HL-60 (cell line): ENCODE data around the gene MMAB.

Experiments
- CTCF ChIP-seq: IDR thresholded peaks from one replicate; pipeline ENCODE4 v1.5.1; 2011; ENCODE audit warnings: low read length, control low read depth, inconsistent platforms; ENCODE audit not compliant: insufficient read depth
- GABPA ChIP-seq: IDR thresholded peaks from 2 replicates; pipeline ENCODE4 v1.6.1; 2012; ENCODE audit warnings: low read depth
- POLR2AphosphoS5 ChIP-seq: IDR thresholded peaks from 2 replicates; pipeline ENCODE4 v1.6.1; 2012; ENCODE audit warnings: low read depth
- REST ChIP-seq: IDR thresholded peaks from 2 replicates; pipeline ENCODE4 v1.6.1; 2012; ENCODE audit warnings: low read depth; ENCODE audit not compliant: insufficient replicate concordance
- SPI1 ChIP-seq: IDR thresholded peaks from 2 replicates; pipeline ENCODE4 v1.6.1; 2012; ENCODE audit warnings: low read depth, mild to moderate bottlenecking, borderline replicate concordance

GRCh38 chr12:109544955-109545531, 28.3 kb downstream of the MMAB start:
- TF ChIP-seq CTCF (no peak), POLR2AphosphoS5 (no peak), REST (no peak), SPI1 (no peak), GABPA (no peak)
